IPS-18a (cell line): Measurements from ENCODE around the gene TENM4.
A peak's percentile ranks its signal among the peaks of the same experiment; 100 is the strongest.

Experiments
- H3K27ac ChIP-seq: one replicate; pipeline ENCODE4 v1.5.1; 2013; ENCODE audit warnings: low read length
- H3K27me3 ChIP-seq: one replicate; pipeline ENCODE4 v1.6.1; 2013; ENCODE audit warnings: mild to moderate bottlenecking, low read length; ENCODE audit not compliant: control insufficient read depth, insufficient read depth
- H3K36me3 ChIP-seq: one replicate; pipeline ENCODE4 v1.6.1; 2013; ENCODE audit warnings: low read depth, low read length; ENCODE audit not compliant: control insufficient read depth
- H3K4me1 ChIP-seq: one replicate; pipeline ENCODE4 v1.6.1; 2013; ENCODE audit warnings: low read depth, low read length; ENCODE audit not compliant: control insufficient read depth
- H3K4me3 ChIP-seq: one replicate; pipeline ENCODE4 v1.5.1; 2013; ENCODE audit warnings: low read length
- H3K9ac ChIP-seq: one replicate; pipeline ENCODE4 v1.6.1; 2013; ENCODE audit warnings: mild to moderate bottlenecking, low read length, moderate library complexity
- H3K9me3 ChIP-seq: one replicate; pipeline ENCODE4 v1.6.1; 2013; ENCODE audit warnings: low read depth, low read length; ENCODE audit not compliant: control insufficient read depth

The TENM4 gene

GRCh38 chr11:79444923-79445322 is 4.1 kb upstream of the TENM4 start:
- H3K4me1 ChIP-seq: peaks cover 14% of the 10 kb centered on the region
- no peaks in the 10 kb centered on the region for H3K36me3 ChIP-seq
- no peak overlapping the region for H3K27ac ChIP-seq
- H3K9ac ChIP-seq: no peak overlapping the region
- H3K9me3 ChIP-seq: no peaks in the 10 kb centered on the region
- H3K4me3 ChIP-seq: no peak overlapping the region
- peaks cover 30% of the 10 kb centered on the region for H3K27me3 ChIP-seq

GRCh38 chr11:79441461-79441875 is 638 bp upstream of the TENM4 start:
- peaks cover 60% of the 10 kb centered on the region for H3K27me3 ChIP-seq
- H3K4me1 ChIP-seq: peaks cover 26% of the 10 kb centered on the region
- peak overlapping the region; percentile 71 for H3K4me3 ChIP-seq
- no peaks in the 10 kb centered on the region for H3K9me3 ChIP-seq
- no peak overlapping the region for H3K27ac ChIP-seq
- H3K36me3 ChIP-seq: no peaks in the 10 kb centered on the region
- peak overlapping the region; percentile 58 for H3K9ac ChIP-seq

GRCh38 chr11:79439886-79440570 is 802 bp downstream of the TENM4 start:
- Histone ChIP-seq H3K27ac (no peak overlapping the region), H3K4me1 (peaks cover 22% of the 10 kb centered on the region), H3K27me3 (peaks cover 75% of the 10 kb centered on the region), H3K9me3 (no peaks in the 10 kb centered on the region), H3K36me3 (no peaks in the 10 kb centered on the region), H3K4me3 (peak overlapping the region; percentile 71), H3K9ac (peak overlapping the region; percentile 58)

GRCh38 chr11:79439410-79439885 is 1.4 kb downstream of the TENM4 start:
- Histone ChIP-seq H3K9me3 (no peaks in the 10 kb centered on the region), H3K9ac (peak overlapping the region; percentile 58)

GRCh38 chr11:79438631-79439409 is 2.0 kb downstream of the TENM4 start:
- Histone ChIP-seq H3K9ac (peak overlapping the region; percentile 58), H3K9me3 (no peaks in the 10 kb centered on the region), H3K27me3 (peaks cover 87% of the 10 kb centered on the region), H3K27ac (no peak overlapping the region), H3K36me3 (no peaks in the 10 kb centered on the region), H3K4me1 (peaks cover 28% of the 10 kb centered on the region), H3K4me3 (peak overlapping the region; percentile 71)

More at GRCh38 chr11:79439410-79439885, 1.4 kb downstream of the TENM4 start:
- H3K36me3 ChIP-seq: no peaks in the 10 kb centered on the region
- H3K4me3 ChIP-seq: peak overlapping the region; percentile 71
- H3K27me3 ChIP-seq: peaks cover 81% of the 10 kb centered on the region
- peaks cover 22% of the 10 kb centered on the region for H3K4me1 ChIP-seq
- no peak overlapping the region for H3K27ac ChIP-seq

- Histone ChIP-seq H3K9ac (peak overlapping the region; percentile 58), H3K36me3 (no peaks in the 10 kb centered on the region), H3K27me3 (peaks cover 89% of the 10 kb centered on the region), H3K4me3 (peak overlapping the region; percentile 71), H3K9me3 (no peaks in the 10 kb centered on the region), H3K4me1 (peaks cover 34% of the 10 kb centered on the region), H3K27ac (no peak overlapping the region)
Measured at GRCh38 chr11:79437981-79438630, 2.7 kb downstream of the TENM4 start.

DNA sequence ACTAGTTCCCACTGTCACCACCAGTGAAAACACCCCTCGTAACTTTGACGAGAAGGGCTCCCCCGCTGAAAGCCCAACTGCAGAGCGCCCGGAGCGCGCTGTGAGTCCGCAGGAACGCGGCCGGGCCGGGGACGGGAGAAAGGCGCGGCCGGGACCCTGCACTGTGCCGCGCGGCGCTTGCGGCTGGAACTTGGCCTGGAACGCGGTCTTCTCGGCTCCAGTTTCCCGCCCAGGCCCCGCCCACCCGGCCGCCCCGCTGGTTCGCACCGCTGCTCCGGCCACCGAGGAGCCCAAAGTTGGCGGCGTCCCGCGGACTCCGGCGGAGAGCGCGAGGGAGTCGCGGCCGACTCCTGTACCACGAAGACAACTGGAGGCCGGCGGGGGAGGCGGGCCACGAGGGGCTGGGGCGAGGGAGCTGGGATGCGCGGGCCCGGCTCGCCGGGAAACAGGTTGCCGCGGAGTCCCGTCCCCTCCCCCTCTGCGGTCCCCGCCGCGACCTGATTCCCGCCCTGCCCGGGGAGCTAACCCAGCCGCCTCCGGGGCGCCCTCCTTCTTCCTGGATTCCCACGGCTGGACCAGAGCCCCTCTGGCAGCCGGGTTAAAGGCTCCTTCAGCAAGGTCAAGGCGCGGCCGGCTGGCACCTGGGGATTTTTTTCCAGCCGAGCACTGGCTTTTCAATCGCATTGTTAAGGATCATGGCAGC is 3.4 kb downstream of the TENM4 start:
- Histone ChIP-seq H3K4me1 (peaks cover 39% of the 10 kb centered on the region), H3K4me3 (peak overlapping the region; percentile 71), H3K9ac (peak overlapping the region; percentile 58), H3K36me3 (no peaks in the 10 kb centered on the region), H3K9me3 (no peaks in the 10 kb centered on the region), H3K27ac (no peak overlapping the region), H3K27me3 (peaks cover 89% of the 10 kb centered on the region)

DNA sequence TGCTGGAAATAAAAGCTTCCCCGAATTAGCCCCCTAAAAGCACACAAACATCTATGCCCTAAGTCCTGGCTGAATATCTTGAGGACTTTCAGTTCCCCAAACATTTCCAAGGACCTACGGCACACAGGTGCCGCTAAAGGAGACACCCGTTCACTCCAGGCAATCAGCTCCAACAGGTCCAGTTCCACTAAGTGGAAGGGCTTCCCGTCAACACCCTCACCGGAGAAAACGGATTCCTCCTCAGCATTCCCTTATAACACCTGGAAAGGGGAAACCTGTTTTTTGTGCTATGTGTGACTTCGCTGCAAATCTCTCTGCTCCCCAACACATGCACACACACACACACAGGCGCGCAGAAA is 3.9 kb downstream of the TENM4 start:
- no peak overlapping the region for H3K27ac ChIP-seq
- no peaks in the 10 kb centered on the region for H3K36me3 ChIP-seq
- H3K4me3 ChIP-seq: peak overlapping the region; percentile 71
- peak overlapping the region; percentile 26 for H3K9ac ChIP-seq
- H3K4me1 ChIP-seq: peaks cover 43% of the 10 kb centered on the region
- no peaks in the 10 kb centered on the region for H3K9me3 ChIP-seq
- H3K27me3 ChIP-seq: peaks cover 89% of the 10 kb centered on the region

DNA sequence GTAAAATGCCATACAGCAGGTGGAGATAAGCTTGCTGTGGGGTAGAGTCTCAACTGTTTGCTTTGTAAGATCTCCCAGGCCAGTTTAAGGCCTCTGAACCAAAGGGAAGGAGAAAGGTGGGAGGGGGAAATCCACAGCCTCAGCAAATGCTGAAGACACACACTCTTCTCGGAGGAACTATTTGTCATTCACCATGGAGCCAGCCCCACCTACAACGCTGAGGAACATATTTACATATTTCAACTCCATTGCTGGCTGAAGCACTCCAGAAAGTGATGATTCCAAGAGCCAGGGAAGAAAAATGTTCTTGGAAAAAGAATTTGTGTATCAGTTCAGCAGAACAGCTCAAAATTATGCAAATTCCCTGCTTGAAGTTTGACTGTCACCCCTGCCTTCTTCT is 6.5 kb downstream of the TENM4 start:
- Histone ChIP-seq H3K36me3 (no peaks in the 10 kb centered on the region), H3K4me1 (peaks cover 34% of the 10 kb centered on the region), H3K9ac (no peak overlapping the region), H3K27me3 (peaks cover 79% of the 10 kb centered on the region), H3K4me3 (no peak overlapping the region), H3K9me3 (no peaks in the 10 kb centered on the region), H3K27ac (no peak overlapping the region)

DNA sequence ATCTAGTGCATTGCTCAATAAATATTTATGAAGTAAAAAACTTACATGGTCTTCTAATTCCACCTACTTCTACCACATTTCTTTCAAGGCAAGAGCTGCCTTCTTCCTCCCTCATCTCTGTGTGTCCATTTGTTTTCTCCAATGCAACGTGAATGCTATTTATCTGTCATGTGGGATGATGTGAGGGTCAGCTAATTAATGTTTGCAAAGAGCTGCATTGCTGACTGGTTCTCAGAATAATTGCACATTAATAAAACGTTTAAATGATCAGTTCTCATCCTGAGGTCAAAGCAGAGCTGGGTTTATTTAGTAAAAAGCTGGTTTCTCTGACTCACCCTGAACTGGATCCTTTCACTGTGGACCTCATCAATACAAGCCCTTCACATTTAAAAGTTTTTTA is 8.7 kb downstream of the TENM4 start:
- peaks cover 36% of the 10 kb centered on the region for H3K4me1 ChIP-seq
- no peak overlapping the region for H3K4me3 ChIP-seq
- peaks cover 61% of the 10 kb centered on the region for H3K27me3 ChIP-seq
- H3K27ac ChIP-seq: no peak overlapping the region
- H3K36me3 ChIP-seq: no peaks in the 10 kb centered on the region
- H3K9me3 ChIP-seq: no peaks in the 10 kb centered on the region
- H3K9ac ChIP-seq: no peak overlapping the region

DNA sequence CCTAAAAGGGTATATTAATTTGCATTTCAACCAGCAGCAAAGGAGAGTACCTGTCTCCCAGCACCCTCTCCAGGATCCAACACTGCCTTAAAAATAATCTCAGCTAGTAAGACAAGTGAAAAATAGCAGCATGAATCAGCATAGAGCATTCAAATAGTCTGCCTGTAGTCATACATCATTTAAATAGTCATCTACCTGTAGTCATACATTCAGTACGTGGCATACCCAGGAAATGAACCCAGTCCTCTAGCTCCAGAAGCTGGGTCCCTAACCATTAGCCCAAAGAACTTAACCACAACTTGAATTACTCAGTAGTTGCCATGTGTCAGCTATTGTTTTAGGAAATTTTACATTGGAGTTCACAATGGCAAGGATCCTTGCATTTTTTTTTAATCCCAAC is 9.3 kb downstream of the TENM4 start:
- no peak overlapping the region for H3K27ac ChIP-seq
- H3K27me3 ChIP-seq: peaks cover 55% of the 10 kb centered on the region
- H3K4me3 ChIP-seq: no peak overlapping the region
- H3K9me3 ChIP-seq: no peaks in the 10 kb centered on the region
- no peak overlapping the region for H3K9ac ChIP-seq
- H3K4me1 ChIP-seq: peaks cover 30% of the 10 kb centered on the region
- no peaks in the 10 kb centered on the region for H3K36me3 ChIP-seq
